ENCODE measurements around the gene OR2F2.

Gene OR2F2

DNA sequence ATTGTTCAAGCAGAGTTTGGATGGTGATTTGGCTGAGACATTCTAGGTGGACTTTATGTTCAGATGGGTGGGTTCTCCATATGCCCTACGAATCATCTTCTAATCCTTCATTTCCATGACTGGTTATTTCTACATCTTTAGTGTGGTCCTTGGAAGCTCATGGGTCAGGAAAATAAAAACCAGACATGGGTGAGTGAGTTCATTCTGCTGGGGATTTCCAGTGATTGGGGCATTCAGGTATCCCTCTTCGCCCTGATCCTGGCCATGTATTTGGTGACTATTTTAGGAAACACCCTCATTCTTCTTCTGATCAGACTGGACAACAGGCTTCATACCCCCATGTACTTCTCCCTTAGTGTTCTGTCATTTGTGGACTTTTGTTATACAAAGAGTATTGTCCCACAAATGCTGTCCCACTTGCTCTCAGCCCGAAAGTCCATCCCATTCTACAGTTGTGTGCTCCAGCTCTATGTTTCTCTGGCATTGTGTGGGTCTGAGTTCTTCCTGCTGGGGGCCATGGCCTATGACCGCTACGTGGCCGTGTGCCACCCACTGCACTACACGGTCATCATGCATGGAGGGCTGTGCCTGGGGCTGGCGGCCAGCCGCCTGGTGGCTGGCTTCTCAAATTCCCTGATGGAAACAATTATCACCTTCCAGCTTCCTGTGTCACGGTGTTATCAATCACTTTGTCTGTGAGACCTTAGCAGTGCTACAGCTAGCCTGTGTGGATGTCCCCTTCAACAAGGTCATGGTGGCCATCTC, 45.9 kb downstream of the OR2F2 start:
- DNase-seq, result no peak

DNA sequence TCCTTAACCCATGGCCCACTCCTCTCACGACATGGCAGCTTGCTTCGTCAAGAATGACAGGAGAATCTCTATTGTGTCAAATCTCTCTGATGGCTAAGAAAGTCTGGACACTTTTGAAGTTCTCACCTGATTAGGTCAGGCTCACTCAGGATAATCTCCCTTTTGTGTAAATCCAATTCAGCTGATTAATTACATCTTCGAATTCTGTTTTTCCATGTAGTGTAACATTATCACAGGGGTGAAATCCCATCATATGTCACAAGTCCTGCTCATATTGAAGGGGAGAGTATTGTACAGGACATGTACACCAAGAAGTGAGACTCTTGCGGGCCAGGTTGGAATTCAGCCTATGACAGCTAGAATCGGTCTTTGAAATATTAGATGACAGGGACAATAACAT, 48.9 kb downstream of the OR2F2 start:
- DNase-seq, result no peak
